ENCODE measurements around the gene ATP6V0B.

Gene ATP6V0B

DNA sequence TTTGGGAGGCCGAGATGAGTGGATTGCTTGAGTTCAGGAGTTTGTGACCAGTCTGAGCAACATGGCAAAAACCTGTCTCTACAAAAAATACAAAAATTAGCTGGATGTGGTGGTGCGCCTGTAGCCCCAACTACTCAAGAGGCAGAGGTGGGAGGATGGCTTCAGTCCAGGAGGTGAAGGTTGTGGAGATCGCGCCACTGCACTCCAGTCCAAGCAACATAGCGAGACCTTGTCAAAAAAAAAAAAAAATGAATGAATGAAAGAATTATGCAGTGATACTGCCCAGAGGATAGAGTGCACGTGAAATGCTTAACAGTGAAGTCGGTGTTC, 5.4 kb upstream of the ATP6V0B start:
- no peak overlapping the region for H2AFZ ChIP-seq (ENCODE audit: low read depth, low read length)
- H3K4me1 ChIP-seq (ENCODE audit: low read length), result peaks cover 15% of the 10 kb centered on the region
- H3K4me3 ChIP-seq (ENCODE audit: low read length), result peak overlapping the region; percentile 97
- H3K36me3 ChIP-seq (replicated peaks; ENCODE audit: low read depth, low read length), result no peaks in the 10 kb centered on the region
- peaks cover 17% of the 10 kb centered on the region for H3K79me2 ChIP-seq (ENCODE audit: low read length)
- peak overlapping the region; percentile 81 for H3K4me2 ChIP-seq (ENCODE audit: low read length)
- TF ChIP-seq, protein P1, sequence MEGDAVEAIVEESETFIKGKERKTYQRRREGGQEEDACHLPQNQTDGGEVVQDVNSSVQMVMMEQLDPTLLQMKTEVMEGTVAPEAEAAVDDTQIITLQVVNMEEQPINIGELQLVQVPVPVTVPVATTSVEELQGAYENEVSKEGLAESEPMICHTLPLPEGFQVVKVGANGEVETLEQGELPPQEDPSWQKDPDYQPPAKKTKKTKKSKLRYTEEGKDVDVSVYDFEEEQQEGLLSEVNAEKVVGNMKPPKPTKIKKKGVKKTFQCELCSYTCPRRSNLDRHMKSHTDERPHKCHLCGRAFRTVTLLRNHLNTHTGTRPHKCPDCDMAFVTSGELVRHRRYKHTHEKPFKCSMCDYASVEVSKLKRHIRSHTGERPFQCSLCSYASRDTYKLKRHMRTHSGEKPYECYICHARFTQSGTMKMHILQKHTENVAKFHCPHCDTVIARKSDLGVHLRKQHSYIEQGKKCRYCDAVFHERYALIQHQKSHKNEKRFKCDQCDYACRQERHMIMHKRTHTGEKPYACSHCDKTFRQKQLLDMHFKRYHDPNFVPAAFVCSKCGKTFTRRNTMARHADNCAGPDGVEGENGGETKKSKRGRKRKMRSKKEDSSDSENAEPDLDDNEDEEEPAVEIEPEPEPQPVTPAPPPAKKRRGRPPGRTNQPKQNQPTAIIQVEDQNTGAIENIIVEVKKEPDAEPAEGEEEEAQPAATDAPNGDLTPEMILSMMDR (IDR thresholded peaks at IDR 0.05; ENCODE audit: low read depth, low read length), result no peak
- TF ChIP-seq EZH2phosphoT487 (IDR thresholded peaks at IDR 0.05; ENCODE audit: low read depth), result no peak
- no peaks in the 10 kb centered on the region for H3K9me3 ChIP-seq (ENCODE audit: insufficient read depth, low read length)
- no peak overlapping the region for H3K27ac ChIP-seq (ENCODE audit: low read length)
- H4K20me1 ChIP-seq (ENCODE audit: insufficient read depth, low read length), result no peaks in the 10 kb centered on the region
- H3K27me3 ChIP-seq (ENCODE audit: low read depth, low read length), result no peaks in the 10 kb centered on the region
- H3K9ac ChIP-seq (ENCODE audit: low read length), result no peak overlapping the region

DNA sequence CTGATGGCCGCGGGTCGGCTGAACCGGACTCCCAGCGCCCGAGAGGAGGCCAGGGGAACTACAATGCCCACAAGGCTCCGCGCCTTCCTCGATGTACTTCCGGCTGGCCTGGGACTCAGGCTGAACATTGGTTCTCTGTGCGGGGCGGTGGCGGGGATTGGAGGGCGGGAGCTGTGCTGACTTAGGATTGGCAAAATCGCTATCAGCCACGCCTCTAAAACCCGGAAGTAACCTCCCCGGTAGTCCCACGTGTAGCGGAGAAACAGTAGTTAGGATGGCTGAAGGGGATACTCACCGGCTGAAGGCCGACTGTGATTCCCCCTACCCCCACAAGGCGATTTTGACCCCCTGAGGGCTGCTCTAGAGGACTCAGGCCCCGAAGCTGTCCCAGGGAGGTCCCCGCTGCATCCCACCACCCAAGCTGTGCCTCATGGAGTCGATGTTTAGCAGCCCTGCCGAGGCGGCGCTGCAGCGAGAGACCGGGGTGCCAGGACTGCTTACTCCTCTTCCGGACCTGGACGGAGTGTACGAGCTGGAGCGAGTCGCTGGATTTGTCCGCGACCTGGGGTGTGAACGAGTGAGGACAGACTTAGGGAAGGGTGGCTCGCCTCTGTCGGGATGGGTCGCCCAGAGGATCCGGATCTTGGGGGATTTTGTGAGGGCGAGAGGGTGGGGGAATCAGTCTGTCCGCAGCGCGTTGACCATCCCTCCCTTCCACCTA, 4.9 kb upstream of the ATP6V0B start, which contains the start of gene DPH2:
TSS of gene DPH2 (plus strand) at position 265 of the 721 bp plus-strand sequence. CDS start at position 431, 166 bp downstream.
- Histone ChIP-seq H3K79me2 (ENCODE audit: low read length) (peaks cover 19% of the 10 kb centered on the region), H3K36me3 (replicated peaks; ENCODE audit: low read depth, low read length) (no peaks in the 10 kb centered on the region), H3K27me3 (ENCODE audit: low read depth, low read length) (no peaks in the 10 kb centered on the region), H2AFZ (ENCODE audit: low read depth, low read length) (no peak within 1 kb of the TSS), H3K9ac (ENCODE audit: low read length) (peak within 1 kb of the TSS; percentile 77), H3K4me1 (ENCODE audit: low read length) (peaks cover 15% of the 10 kb centered on the region), H3K27ac (ENCODE audit: low read length) (no peak within 1 kb of the TSS), H3K4me2 (ENCODE audit: low read length) (peak within 1 kb of the TSS; percentile 93), H4K20me1 (ENCODE audit: insufficient read depth, low read length) (no peaks in the 10 kb centered on the region), H3K9me3 (ENCODE audit: insufficient read depth, low read length) (no peaks in the 10 kb centered on the region), H3K4me3 (ENCODE audit: low read length) (peak within 1 kb of the TSS; percentile 97)
- TF ChIP-seq EZH2phosphoT487 (IDR thresholded peaks at IDR 0.05; ENCODE audit: low read depth), result no peak
- TF ChIP-seq, protein P1 (IDR thresholded peaks at IDR 0.05; ENCODE audit: low read depth, low read length), result peak; percentile 14; the same call in 1 of the 2 replicates

DNA sequence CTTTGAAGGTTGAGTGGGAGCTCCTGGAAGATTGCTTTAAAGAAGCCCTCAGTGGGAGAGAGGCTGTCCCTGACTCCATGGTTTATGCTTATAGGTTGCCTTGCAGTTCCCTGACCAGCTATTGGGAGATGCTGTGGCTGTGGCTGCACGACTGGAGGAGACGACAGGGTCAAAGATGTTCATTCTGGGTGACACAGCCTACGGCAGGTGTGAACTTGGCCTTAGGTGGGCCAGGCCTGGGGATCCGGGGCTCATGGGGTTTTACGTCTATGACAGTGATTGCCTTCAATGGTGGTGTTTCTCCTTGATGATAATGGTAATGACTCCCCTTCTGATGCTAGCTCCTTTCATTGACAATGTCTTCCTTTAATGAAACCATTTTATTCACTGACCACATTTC, 4.3 kb upstream of the ATP6V0B start:
- H2AFZ ChIP-seq (ENCODE audit: low read depth, low read length), result no peak overlapping the region
- no peak overlapping the region for H3K27ac ChIP-seq (ENCODE audit: low read length)

DNA sequence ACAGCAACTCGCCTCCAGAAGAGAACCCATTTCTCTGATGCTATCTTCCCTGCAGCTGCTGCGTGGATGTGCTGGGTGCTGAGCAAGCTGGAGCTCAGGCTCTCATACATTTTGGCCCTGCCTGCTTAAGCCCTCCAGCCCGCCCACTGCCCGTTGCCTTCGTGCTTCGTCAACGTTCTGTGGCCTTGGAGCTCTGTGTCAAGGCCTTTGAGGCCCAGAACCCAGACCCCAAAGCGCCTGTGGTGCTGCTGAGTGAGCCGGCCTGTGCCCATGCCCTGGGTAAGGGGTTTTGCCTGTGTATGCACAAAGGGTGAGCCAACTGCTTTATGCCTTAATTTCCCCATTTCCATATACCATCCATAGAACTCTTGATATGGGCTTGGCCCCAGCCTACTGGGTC, 3.8 kb upstream of the ATP6V0B start:
- H3K79me2 ChIP-seq (ENCODE audit: low read length), result peaks cover 29% of the 10 kb centered on the region
- no peak overlapping the region for H3K9ac ChIP-seq (ENCODE audit: low read length)
- H2AFZ ChIP-seq (ENCODE audit: low read depth, low read length), result no peak overlapping the region
- H3K4me1 ChIP-seq (ENCODE audit: low read length), result peaks cover 18% of the 10 kb centered on the region
- H3K4me3 ChIP-seq (ENCODE audit: low read length), result peak overlapping the region; percentile 97
- peaks cover 2% of the 10 kb centered on the region for H3K36me3 ChIP-seq (replicated peaks; ENCODE audit: low read depth, low read length)
- H4K20me1 ChIP-seq (ENCODE audit: insufficient read depth, low read length), result peaks cover 1% of the 10 kb centered on the region; the same call in 1 of the 2 replicates
- peak overlapping the region; percentile 93 for H3K4me2 ChIP-seq (ENCODE audit: low read length)
- no peaks in the 10 kb centered on the region for H3K9me3 ChIP-seq (ENCODE audit: insufficient read depth, low read length)
- TF ChIP-seq, protein P1 (IDR thresholded peaks at IDR 0.05; ENCODE audit: low read depth, low read length), result no peak
- no peak for TF ChIP-seq EZH2phosphoT487 (IDR thresholded peaks at IDR 0.05; ENCODE audit: low read depth)
- H3K27ac ChIP-seq (ENCODE audit: low read length), result no peak overlapping the region
- H3K27me3 ChIP-seq (ENCODE audit: low read depth, low read length), result no peaks in the 10 kb centered on the region

More for the DNA sequence above, 4.3 kb upstream of the ATP6V0B start:
- Histone ChIP-seq H3K9me3 (ENCODE audit: insufficient read depth, low read length) (no peaks in the 10 kb centered on the region), H4K20me1 (ENCODE audit: insufficient read depth, low read length) (no peaks in the 10 kb centered on the region), H3K79me2 (ENCODE audit: low read length) (peaks cover 25% of the 10 kb centered on the region), H3K36me3 (replicated peaks; ENCODE audit: low read depth, low read length) (no peaks in the 10 kb centered on the region), H3K9ac (ENCODE audit: low read length) (peak overlapping the region; percentile 77), H3K4me3 (ENCODE audit: low read length) (peak overlapping the region; percentile 97), H3K27me3 (ENCODE audit: low read depth, low read length) (no peaks in the 10 kb centered on the region), H3K4me2 (ENCODE audit: low read length) (peak overlapping the region; percentile 93), H3K4me1 (ENCODE audit: low read length) (peaks cover 15% of the 10 kb centered on the region)
- TF ChIP-seq, protein P1 (IDR thresholded peaks at IDR 0.05; ENCODE audit: low read depth, low read length), result no peak
- no peak for TF ChIP-seq EZH2phosphoT487 (IDR thresholded peaks at IDR 0.05; ENCODE audit: low read depth)
